ENCODE data around the gene LPP.

DNA sequence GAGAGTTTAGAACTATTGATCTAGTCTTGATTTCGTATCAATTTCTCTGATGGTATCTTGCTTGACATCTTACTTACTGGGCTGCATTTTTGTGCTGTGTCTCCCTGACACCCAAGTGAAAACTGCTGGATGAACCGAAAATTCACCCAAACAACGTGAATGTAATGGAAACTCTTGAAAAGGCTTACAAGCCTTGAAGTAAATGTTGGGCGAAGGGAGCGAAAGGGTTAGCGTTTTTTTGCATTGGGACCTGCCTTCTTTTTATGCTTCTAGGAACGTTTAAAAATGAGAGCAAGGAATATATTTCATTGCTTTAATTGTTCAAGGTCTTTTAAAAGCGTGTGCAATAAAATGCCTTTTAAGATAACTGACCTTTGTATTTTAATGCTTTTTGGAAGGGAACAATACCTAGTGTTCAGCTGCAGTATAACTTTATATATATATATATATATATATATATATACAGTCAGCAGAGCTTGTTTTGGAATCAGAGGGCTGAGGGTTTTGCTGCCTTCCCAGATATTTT, 94.1 kb downstream of the LPP start:
- no peak for TF ChIP-seq SP1 (IDR thresholded peaks at IDR 0.05)
- TF ChIP-seq BHLHE40 (IDR thresholded peaks at IDR 0.05; ENCODE audit: borderline replicate concordance), result no peak
- no peak for TF ChIP-seq ARNT (IDR thresholded peaks at IDR 0.05)
- TF ChIP-seq LEF1 (IDR thresholded peaks at IDR 0.05; ENCODE audit: borderline replicate concordance), result no peak
